Measurements from ENCODE around the gene SH2B3.
"Not testable (repeated sequence)": the region's sequence is repeated elsewhere in the genome, so short reads cannot be mapped to it uniquely, and the experiment has no call there.

SH2B3 gene

GRCh38 chr12:111445726-111446581 is 40.2 kb downstream of the SH2B3 start:
- no peak for DNase-seq

DNA sequence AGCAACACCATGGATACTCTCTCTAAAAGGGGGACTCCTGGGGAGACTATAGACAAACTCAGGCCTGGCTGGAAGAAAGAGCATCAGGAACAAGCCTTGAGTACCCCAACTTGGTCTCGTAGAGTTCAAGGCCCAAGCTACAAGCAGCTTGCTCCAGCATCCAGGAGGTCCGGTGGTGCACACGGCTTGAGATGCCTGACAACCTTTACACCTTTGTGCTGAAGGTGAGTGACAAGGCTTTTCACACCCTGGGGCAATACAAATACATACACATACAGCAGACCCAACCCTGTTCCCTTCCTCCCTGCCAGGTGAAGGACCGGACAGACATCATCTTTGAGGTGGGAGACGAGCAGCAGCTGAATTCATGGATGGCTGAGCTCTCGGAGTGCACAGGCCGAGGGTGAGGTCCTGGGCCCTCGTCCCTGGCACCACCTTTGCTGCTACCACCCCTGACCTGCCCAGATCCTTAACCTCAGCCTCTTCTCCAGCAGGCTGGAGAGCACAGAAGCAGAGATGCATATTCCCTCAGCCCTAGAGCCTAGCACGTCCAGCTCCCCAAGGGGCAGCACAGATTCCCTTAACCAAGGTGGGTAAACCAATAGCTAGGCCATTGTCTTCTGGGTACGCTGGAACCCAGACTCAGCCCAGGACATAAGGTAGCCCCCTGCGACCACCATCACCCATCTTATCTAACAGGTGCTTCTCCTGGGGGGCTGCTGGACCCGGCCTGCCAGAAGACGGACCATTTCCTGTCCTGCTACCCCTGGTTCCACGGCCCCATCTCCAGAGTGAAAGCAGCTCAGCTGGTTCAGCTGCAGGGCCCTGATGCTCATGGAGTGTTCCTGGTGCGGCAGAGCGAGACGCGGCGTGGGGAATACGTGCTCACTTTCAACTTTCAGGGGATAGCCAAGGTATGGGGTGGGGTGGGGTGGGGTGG is 41.2 kb downstream of the SH2B3 start:
- DNase-seq = no peak

- DNase-seq = no peak
Observed at GRCh38 chr12:111447571-111448265, 42.0 kb downstream of the SH2B3 start.

DNA sequence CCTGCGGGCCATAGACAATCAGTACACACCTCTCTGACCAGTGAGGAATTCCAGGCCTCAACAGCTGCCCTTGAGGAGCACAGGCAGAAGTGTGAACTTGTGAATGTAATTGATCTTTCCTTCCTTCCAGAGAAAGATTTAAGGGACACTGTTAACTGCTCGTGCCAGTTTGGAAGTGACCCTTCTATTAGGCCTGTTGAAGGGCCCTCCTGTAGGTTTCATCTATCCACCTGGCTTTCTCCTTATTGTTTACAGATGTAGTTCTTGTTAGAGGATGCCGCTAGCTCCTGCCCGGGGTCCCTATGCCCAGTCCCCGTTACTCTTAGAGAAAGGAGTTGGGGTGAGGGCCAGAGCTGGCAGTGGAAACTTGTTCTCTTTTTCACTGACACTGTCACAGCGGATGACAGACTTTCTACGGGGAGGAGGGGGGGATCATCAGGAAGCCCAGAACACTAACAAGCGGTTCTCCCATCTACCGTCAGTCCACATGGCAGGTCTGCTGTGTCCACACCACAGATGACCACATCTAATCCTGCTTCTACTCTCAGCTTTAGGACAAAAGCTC is 42.6 kb downstream of the SH2B3 start:
- DNase-seq = no peak

DNA sequence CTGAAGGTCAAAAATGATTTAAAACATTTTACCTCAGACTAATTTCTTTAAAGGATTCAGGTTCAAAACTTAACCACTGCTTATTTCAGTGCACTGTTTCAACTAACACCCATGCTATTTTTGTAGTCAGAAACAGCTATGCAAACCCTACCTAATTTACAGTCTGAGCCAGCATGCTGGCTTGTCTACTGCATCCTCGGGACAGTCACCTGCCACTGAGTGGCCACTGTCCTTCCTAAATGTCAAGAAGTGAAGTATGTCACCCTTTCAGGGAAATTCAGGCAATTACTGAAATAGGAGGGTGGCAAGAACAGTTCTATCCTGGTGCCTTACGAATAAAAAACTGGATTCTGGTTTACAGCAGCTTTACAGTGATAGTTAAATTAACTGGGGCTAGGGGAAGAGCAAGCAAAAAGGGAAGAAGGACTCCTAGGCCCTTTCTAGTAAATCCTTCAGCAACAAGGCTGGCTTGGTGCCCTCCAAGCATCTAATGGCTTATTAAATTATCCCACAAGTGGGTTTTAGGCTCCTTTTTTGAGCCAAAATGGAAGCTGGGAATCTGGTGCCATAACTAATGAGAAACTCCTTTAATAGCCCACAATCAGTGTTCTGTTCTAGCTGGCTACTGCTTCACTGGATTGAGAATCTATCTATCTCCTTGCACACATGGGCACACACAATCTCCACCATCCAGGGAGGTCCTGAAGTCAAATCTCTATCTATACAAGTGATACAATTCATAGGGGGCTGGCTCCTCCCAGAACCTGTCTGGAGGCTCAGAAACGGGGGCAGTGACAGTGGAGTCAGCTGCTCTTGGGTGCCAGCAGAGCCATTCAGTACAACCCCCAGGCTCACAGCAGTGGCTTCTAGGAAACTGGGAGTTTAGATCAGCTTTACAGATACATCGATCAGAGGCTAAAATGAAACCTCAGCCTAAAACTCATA is 43.4 kb downstream of the SH2B3 start:
- no peak for DNase-seq

- no peak for DNase-seq
Observed at GRCh38 chr12:111450676-111451075, 45.0 kb downstream of the SH2B3 start.

GRCh38 chr12:111451232-111451631 is 45.5 kb downstream of the SH2B3 start:
- no peak for DNase-seq

DNA sequence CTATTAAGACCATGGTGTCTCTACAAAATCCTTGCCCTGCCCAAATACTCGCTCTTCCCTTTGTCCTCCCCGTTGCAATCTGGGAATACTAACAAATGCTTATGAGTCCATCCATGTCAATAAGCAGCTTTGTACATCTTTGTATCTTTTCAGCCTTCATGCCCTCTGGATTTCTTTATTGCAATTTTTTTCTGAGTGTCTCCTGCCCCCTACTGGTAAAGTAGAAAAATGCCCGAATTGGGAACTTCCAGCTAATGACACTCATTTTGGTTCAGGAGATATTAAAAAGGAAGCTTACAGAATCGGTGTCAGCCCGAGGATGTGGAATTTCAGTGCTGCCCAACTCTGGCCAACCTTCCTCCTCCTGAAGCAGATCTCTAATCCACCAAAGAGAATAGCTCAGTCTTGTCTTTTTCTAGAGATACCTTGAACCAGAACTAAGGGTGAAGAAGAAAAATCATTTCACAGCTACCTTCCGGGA is 46.0 kb downstream of the SH2B3 start:
- DNase-seq = no peak

DNA sequence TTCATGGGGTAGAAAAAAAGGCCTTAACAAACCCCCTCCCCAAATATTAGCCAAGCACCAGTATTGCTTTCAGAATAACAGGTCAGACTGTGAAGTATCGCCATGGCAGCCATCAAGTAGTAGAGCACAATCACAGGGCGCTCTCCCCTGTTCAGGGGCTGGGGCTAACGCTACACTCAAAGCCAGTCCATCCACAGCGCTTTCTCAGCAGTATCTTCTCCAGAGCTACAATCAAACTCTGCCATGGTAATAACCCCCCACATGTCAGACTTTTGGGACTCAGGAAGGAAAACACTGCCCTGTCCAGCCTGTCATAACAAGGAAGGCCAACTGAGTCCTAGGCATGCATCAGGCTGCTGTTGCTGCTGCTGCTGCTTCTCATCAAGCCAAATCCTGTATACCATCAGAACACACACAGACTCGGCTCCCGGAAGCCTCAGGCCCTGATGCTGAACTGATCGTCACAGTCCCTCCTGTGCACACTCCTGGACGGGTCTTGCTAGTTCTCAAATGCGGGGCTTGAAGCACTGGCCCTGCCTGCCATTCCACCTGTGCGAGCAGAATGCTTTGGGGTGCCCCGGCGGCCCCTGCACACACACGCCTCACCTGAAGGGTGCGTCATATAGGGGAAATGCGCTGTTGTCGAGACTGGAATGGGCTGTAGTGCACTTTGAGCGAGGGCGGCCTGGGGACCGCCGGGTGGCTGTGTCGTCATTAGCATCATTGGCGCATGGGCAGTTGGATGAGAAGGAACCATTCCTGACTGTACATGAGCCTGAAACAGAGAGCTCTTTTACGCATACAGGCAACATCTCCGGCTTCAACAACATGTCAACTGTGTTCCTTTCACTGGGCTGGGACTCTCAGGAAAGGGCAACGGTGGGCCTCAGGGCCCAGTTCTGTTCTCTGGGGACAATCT is 47.6 kb downstream of the SH2B3 start:
- no peak for DNase-seq

- no peak for DNase-seq
Observed at GRCh38 chr12:111454311-111454710, 48.6 kb downstream of the SH2B3 start.

- no peak for DNase-seq
Observed at GRCh38 chr12:111454716-111455447, 49.2 kb downstream of the SH2B3 start.

DNA sequence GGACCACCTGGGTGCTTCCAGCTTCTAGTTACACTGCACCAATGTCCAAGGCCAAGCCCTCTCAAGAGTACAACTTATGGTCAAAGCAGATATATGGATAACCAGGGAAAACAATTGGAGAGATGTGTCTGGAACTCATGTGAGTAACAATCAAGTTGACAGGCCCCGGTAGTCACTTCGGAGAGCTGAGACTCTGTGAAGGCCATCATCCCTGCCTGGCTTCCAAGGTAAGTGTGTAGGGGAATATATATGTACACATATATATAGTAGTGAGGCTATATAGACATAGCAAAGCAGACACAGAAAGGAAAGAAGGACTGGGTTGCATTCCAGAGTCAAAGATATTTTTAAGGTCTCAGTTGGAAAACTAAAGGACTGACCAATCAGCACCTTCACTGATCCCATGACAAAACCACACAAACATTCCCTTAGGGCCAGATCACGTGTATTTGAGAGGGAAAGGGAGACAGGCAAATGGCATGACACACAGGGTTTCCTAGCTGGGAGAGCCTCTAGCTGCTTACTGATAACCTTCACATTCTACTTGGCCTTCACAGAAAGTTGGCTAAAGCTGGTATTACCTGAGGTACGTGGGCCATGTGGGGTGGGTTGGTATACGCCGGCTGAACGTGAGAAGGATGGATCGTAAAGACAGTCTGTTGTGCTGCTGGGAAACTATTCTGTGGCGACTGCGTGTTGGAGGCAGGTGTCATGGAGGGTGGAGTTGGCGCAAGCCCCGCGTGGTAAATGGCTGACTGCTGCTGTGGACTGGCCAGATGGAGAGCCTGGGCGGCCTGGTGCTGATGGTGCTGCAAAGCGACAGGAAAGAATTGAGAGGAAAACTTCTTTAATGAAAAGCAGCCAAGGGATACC is 50.0 kb downstream of the SH2B3 start:
- DNase-seq = no peak

GRCh38 chr12:111457071-111457470 is 51.3 kb downstream of the SH2B3 start:
- no peak for DNase-seq

DNA sequence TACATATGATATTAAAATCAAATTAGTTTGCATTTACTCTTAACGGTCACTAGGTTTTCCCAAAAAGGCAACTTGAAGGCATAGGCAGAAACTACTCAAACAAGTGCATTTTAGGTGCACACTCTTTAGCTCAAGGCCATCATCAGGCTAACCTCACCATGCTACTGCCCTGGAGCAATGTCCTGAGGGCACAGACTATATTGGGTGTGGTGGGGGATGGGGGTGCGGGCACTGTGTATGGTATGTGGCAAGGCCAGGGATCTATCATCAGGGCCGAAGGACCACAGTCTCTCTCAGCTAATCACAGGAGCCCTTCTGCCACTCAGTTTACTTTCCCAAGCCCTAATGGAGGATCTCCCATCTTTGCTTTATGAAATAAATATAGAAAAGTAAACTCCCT is 51.9 kb downstream of the SH2B3 start:
- DNase-seq = no peak

GRCh38 chr12:111458546-111459172 is 52.9 kb downstream of the SH2B3 start:
- no peak for DNase-seq

DNA sequence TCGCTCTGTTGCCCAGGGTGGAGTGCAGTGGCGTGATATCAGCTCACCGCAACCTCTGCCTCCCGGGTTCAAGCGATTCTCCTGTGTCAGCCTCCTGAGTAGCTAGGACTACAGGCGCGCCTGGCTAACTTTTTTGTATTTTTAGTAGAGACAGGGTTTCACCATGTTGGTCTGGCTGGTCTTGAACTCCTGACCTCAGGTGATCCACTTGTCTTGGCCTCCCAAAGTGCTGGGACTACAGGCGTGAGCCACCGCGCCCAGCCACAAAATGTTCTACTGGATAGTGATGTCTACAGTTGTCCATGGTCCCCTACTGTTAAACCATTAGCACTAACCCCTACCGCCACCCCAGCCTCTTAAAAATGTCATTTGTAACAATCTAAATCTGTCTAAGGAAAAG is 54.4 kb downstream of the SH2B3 start:
- not testable (repeated sequence) for DNase-seq

GRCh38 chr12:111462210-111462769 is 56.6 kb downstream of the SH2B3 start:
- no peak for DNase-seq

Measured in SIG-M5 (cell line).